Measurements from ENCODE around the gene LSM4. TPM values are rescaled to one million over a fixed set of nuclear protein-coding genes. Genes with fewer than 3 reads are reported as not detected.
A peak's percentile ranks its signal among the peaks of the same experiment; 100 is the strongest.

Gene LSM4
- total and polyA plus RNA-seq, 2 experiments from 2014 or later = 591 to 637 TPM

GRCh38 chr19:18348171-18348570, 25.3 kb upstream of the LSM4 start:
- Mint-ChIP-seq H3K4me1 (peaks cover 27% of the 10 kb centered on the region), H3K4me3 (no peak overlapping the region), H3K9me3 (peaks cover 3% of the 10 kb centered on the region; the same call in 2 of the 3 replicates), H3K36me3 (ENCODE audit: low read depth) (peaks cover 44% of the 10 kb centered on the region), H3K27ac (no peak overlapping the region), H3K27me3 (ENCODE audit: insufficient read depth, low read depth, poor library complexity) (peaks cover 17% of the 10 kb centered on the region)
- H3K4me1 ChIP-seq (ENCODE audit: insufficient read depth) = peaks cover 16% of the 10 kb centered on the region; the same call in 1 of the 2 replicates
- no peak overlapping the region for H3K4me3 ChIP-seq
- no peaks in the 10 kb centered on the region for H3K27me3 ChIP-seq (ENCODE audit: insufficient read depth)
- H3F3A ChIP-seq (replicated peaks; ENCODE audit: low read depth) = peaks cover 19% of the 10 kb centered on the region
- ATAC-seq (no peak), DNase-seq (ENCODE audit: low spot score) (no peak)
- H3K36me3 ChIP-seq (ENCODE audit: insufficient read depth) = 0 out of 2 replicates have a peak, but pooled peaks cover 3% of the 10 kb centered on the region
- no peaks in the 10 kb centered on the region for H4K20me1 ChIP-seq (replicated peaks; ENCODE audit: insufficient read depth)
- no peak for TF ChIP-seq REST (IDR thresholded peaks at IDR 0.05; ENCODE audit: unreplicated experiment)
- TF ChIP-seq CTCF (conservative IDR thresholded peaks at IDR 0.05; ENCODE audit: low read depth in 2 of 2) = no peak
- TF ChIP-seq POLR2AphosphoS5 (IDR thresholded peaks at IDR 0.05; ENCODE audit: low read depth) = no peak
- TF ChIP-seq ETS1 (IDR thresholded peaks at IDR 0.05) = no peak
- no peak for TF ChIP-seq CREB1 (CRISPR knock-in tag; IDR thresholded peaks at IDR 0.05; ENCODE audit: low read depth)
- TF ChIP-seq STAT1 (IDR thresholded peaks at IDR 0.05; ENCODE audit: unreplicated experiment) = no peak
- TF ChIP-seq ZNF331 (CRISPR knock-in tag; IDR thresholded peaks at IDR 0.05; ENCODE audit: low read depth) = no peak
- TF ChIP-seq JUNB (IDR thresholded peaks at IDR 0.05; ENCODE audit: unreplicated experiment) = no peak
- TF ChIP-seq ZNF114 (CRISPR knock-in tag; IDR thresholded peaks at IDR 0.05) = no peak
- no peaks in the 10 kb centered on the region for H3K9me2 ChIP-seq (ENCODE audit: insufficient read depth)
- no peak overlapping the region for H3K27ac ChIP-seq (ENCODE audit: low read depth)
- no peak overlapping the region for H2AFZ ChIP-seq
- no peaks in the 10 kb centered on the region for H3K79me2 ChIP-seq (replicated peaks; ENCODE audit: insufficient read depth)
- no peak overlapping the region for H3K4me2 ChIP-seq

- peak; percentile 67 for ATAC-seq
- peaks cover 24% of the 10 kb centered on the region for H3K4me1 ChIP-seq (ENCODE audit: insufficient read depth)
- Mint-ChIP-seq H3K27ac (peak overlapping the region; percentile 90), H3K4me3 (peak overlapping the region; percentile 28; the same call in 2 of the 3 replicates), H3K9me3 (peaks cover 3% of the 10 kb centered on the region; the same call in 1 of the 3 replicates), H3K36me3 (ENCODE audit: low read depth) (peaks cover 50% of the 10 kb centered on the region), H3K27me3 (ENCODE audit: insufficient read depth, low read depth, poor library complexity) (peaks cover 22% of the 10 kb centered on the region), H3K4me1 (peaks cover 40% of the 10 kb centered on the region)
- H3K27ac ChIP-seq (ENCODE audit: low read depth) = peak overlapping the region; percentile 41; the same call in 1 of the 2 replicates
- H4K20me1 ChIP-seq (replicated peaks; ENCODE audit: insufficient read depth) = no peaks in the 10 kb centered on the region
- peaks cover 30% of the 10 kb centered on the region for H3F3A ChIP-seq (replicated peaks; ENCODE audit: low read depth)
- no peaks in the 10 kb centered on the region for H3K9me2 ChIP-seq (ENCODE audit: insufficient read depth)
- no peak overlapping the region for H3K4me2 ChIP-seq
- 0 out of 2 replicates have a peak, but pooled peaks cover 3% of the 10 kb centered on the region for H3K36me3 ChIP-seq (ENCODE audit: insufficient read depth)
- H3K79me2 ChIP-seq (replicated peaks; ENCODE audit: insufficient read depth) = no peaks in the 10 kb centered on the region; the same call in 1 of the 2 replicates
- H3K4me3 ChIP-seq = no peak overlapping the region
- peak; percentile 84 for DNase-seq (ENCODE audit: low spot score)
- H3K27me3 ChIP-seq (ENCODE audit: insufficient read depth) = no peaks in the 10 kb centered on the region
- no peak overlapping the region for H2AFZ ChIP-seq
- TF ChIP-seq CREB1 (CRISPR knock-in tag; IDR thresholded peaks at IDR 0.05; ENCODE audit: low read depth) (no peak), EZH2phosphoT487 (IDR thresholded peaks at IDR 0.05; ENCODE audit: unreplicated experiment) (no peak), JUNB (IDR thresholded peaks at IDR 0.05; ENCODE audit: unreplicated experiment) (no peak), CTCF (conservative IDR thresholded peaks at IDR 0.05; ENCODE audit: low read depth in 2 of 2) (no peak), NANOG (IDR thresholded peaks at IDR 0.05; ENCODE audit: borderline replicate concordance) (no peak), REST (IDR thresholded peaks at IDR 0.05; ENCODE audit: unreplicated experiment) (no peak)
Observed at GRCh38 chr19:18346091-18346490, 23.2 kb upstream of the LSM4 start.

All from GM23338 (cell line).